H9 (cell line): Measurements from ENCODE around the gene C3orf49. TPM values are rescaled to one million over a fixed set of nuclear protein-coding genes. Genes with fewer than 3 reads are reported as not detected.

ENCODE experiments used
- DNase-seq: peaks from one replicate; pipeline ENCODE4 v3.0.0-alpha.2; 2017
- H2AFZ ChIP-seq: one replicate; pipeline ENCODE4 v1.6.1; 2013; ENCODE audit warnings: mild to moderate bottlenecking, low read length, control low read depth, moderate library complexity
- H2AK5ac ChIP-seq: 2 replicates; pipeline ENCODE4 v1.6.1; 2013; ENCODE audit warnings: low read length, control low read depth, mixed read lengths; ENCODE audit not compliant: insufficient read length
- H2BK120ac ChIP-seq: one replicate; pipeline ENCODE4 v1.6.1; 2013; ENCODE audit warnings: low read depth, mild to moderate bottlenecking, low read length, control low read depth, inconsistent platforms; ENCODE audit not compliant: poor library complexity, severe bottlenecking
- H2BK12ac ChIP-seq: 2 replicates; pipeline ENCODE4 v1.6.1; 2013; ENCODE audit warnings: low read length, control low read depth, mixed read lengths, low read depth; ENCODE audit not compliant: insufficient read length
- H2BK15ac ChIP-seq: 2 replicates; pipeline ENCODE4 v1.6.1; 2013; ENCODE audit warnings: low read depth, low read length, control low read depth
- H2BK20ac ChIP-seq: one replicate; pipeline ENCODE4 v1.6.1; 2013; ENCODE audit warnings: low read depth, mild to moderate bottlenecking, low read length, control low read depth, inconsistent platforms; ENCODE audit not compliant: poor library complexity, severe bottlenecking
- H2BK5ac ChIP-seq: 2 replicates; pipeline ENCODE4 v1.6.1; 2013; ENCODE audit warnings: low read length, control low read depth, mixed read lengths; ENCODE audit not compliant: insufficient read length
- H3K14ac ChIP-seq: 2 replicates; pipeline ENCODE4 v1.6.1; 2013; ENCODE audit warnings: low read length, control low read depth; ENCODE audit not compliant: insufficient read depth
- H3K18ac ChIP-seq: 2 replicates; pipeline ENCODE4 v1.6.1; 2013; ENCODE audit warnings: low read depth, mild to moderate bottlenecking, mixed read lengths, low read length, control low read depth; ENCODE audit not compliant: insufficient read length
- H3K23ac ChIP-seq: 2 replicates; pipeline ENCODE4 v1.6.1; 2013; ENCODE audit warnings: low read length, control low read depth, mixed read lengths, low read depth; ENCODE audit not compliant: insufficient read length
- H3K23me2 ChIP-seq: 2 replicates; pipeline ENCODE4 v1.6.1; 2013; ENCODE audit warnings: low read depth, mild to moderate bottlenecking, mixed read lengths, low read length, control low read depth; ENCODE audit not compliant: insufficient read length, poor library complexity, severe bottlenecking
- H3K27ac ChIP-seq: 2 replicates; pipeline ENCODE4 v1.5.1; 2013; ENCODE audit warnings: low read length, control low read depth, mixed read lengths, low read depth; ENCODE audit not compliant: insufficient read length
- H3K27me3 ChIP-seq: 2 replicates; pipeline ENCODE4 v1.6.1; 2013; ENCODE audit warnings: low read length, control low read depth, inconsistent platforms; ENCODE audit not compliant: insufficient read depth
- H3K4ac ChIP-seq: 2 replicates; pipeline ENCODE4 v1.6.1; 2013; ENCODE audit warnings: low read depth, mild to moderate bottlenecking, control low read depth, inconsistent platforms, low read length, moderate library complexity
- H3K4me1 ChIP-seq: 2 replicates; pipeline ENCODE4 v1.6.1; 2013; ENCODE audit warnings: low read length, control low read depth, inconsistent platforms; ENCODE audit not compliant: insufficient read depth
- H3K4me2 ChIP-seq: 2 replicates; pipeline ENCODE4 v1.6.1; 2013; ENCODE audit warnings: low read length, control low read depth, mixed read lengths; ENCODE audit not compliant: insufficient read length, insufficient read depth
- H3K56ac ChIP-seq: 2 replicates; pipeline ENCODE4 v1.6.1; 2013; ENCODE audit warnings: low read depth, mild to moderate bottlenecking, mixed read lengths, low read length, control low read depth; ENCODE audit not compliant: insufficient read length
- H3K79me1 ChIP-seq: 2 replicates; pipeline ENCODE4 v1.6.1; 2013; ENCODE audit warnings: low read depth, mild to moderate bottlenecking, moderate library complexity, low read length, control low read depth, inconsistent platforms; ENCODE audit not compliant: insufficient read depth, poor library complexity, severe bottlenecking
- H3K79me2 ChIP-seq: 2 replicates; pipeline ENCODE4 v1.6.1; 2013; ENCODE audit warnings: low read length, control low read depth, inconsistent platforms; ENCODE audit not compliant: insufficient read depth
- H3K9ac ChIP-seq: 2 replicates; pipeline ENCODE4 v1.6.1; 2013; ENCODE audit warnings: low read length, control low read depth, mixed read lengths; ENCODE audit not compliant: insufficient read length; ENCODE audit errors: extremely low read depth
- H3K9me3 ChIP-seq: one replicate; pipeline ENCODE4 v1.6.1; 2013; ENCODE audit warnings: low read depth, low read length, inconsistent platforms; ENCODE audit not compliant: control insufficient read depth
- H3T11ph ChIP-seq: one replicate; pipeline ENCODE4 v1.6.1; 2013; ENCODE audit warnings: mild to moderate bottlenecking, low read length, control low read depth, inconsistent platforms
- H4K20me1 ChIP-seq: one replicate; pipeline ENCODE4 v1.6.1; 2013; ENCODE audit not compliant: control insufficient read depth, insufficient read length, insufficient read depth
- H4K5ac ChIP-seq: 2 replicates; pipeline ENCODE4 v1.6.1; 2013; ENCODE audit warnings: low read depth, mild to moderate bottlenecking, mixed read lengths, low read length, control low read depth; ENCODE audit not compliant: insufficient read length
- H4K8ac ChIP-seq: replicated peaks from 2 replicates; pipeline ENCODE4 v1.6.1; 2013; ENCODE audit warnings: low read length, control low read depth, mixed read lengths, low read depth; ENCODE audit not compliant: insufficient read length
- H4K91ac ChIP-seq: 2 replicates; pipeline ENCODE4 v1.6.1; 2013; ENCODE audit warnings: low read depth, mild to moderate bottlenecking, moderate library complexity, mixed read lengths, low read length, control low read depth; ENCODE audit not compliant: insufficient read length
- H3K27ac Mint-ChIP-seq, 3 experiments: 2 replicates in 2 of 3; 3 replicates in 1 of 3; pipeline ENCODE4 v1.8.0; 2020 to 2021; ENCODE audit warnings: mixed read lengths in 3 of 3, mild to moderate bottlenecking in 1 of 3, moderate library complexity in 1 of 3
- H3K27me3 Mint-ChIP-seq: 2 replicates; pipeline ENCODE4 v1.8.0; 2021; ENCODE audit warnings: low read depth, mild to moderate bottlenecking, moderate library complexity, mixed read lengths
- H3K36me3 Mint-ChIP-seq, 3 experiments: 2 replicates in 2 of 3; 3 replicates in 1 of 3; pipeline ENCODE4 v1.8.0; 2020 to 2021; ENCODE audit warnings: low read depth in 3 of 3, mixed read lengths in 3 of 3; ENCODE audit not compliant: insufficient read depth in 1 of 3
- H3K4me1 Mint-ChIP-seq, 2 experiments: 2 replicates each; pipeline ENCODE4 v1.8.0; 2020; ENCODE audit warnings: mixed read lengths in 2 of 2
- H3K4me3 Mint-ChIP-seq, 2 experiments: 2 replicates in 1 of 2; 3 replicates in 1 of 2; pipeline ENCODE4 v1.8.0; 2020 to 2021; ENCODE audit warnings: mild to moderate bottlenecking in 2 of 2, mixed read lengths in 2 of 2, moderate library complexity in 1 of 2
- H3K9me3 Mint-ChIP-seq, 2 experiments: 2 replicates in 1 of 2; 3 replicates in 1 of 2; pipeline ENCODE4 v1.8.0; 2020; ENCODE audit warnings: mild to moderate bottlenecking in 2 of 2, mixed read lengths in 2 of 2, moderate library complexity in 1 of 2
- WGBS: extraction: QIAGEN DNeasy Blood & Tissue Kit; methylation state at CpG from one replicate; pipeline ENCODE4 v1.1.7; 2013; ENCODE audit warnings: missing lambda C conversion rate, low lambda C conversion rate, mixed read lengths; ENCODE audit not compliant: insufficient read length; ENCODE audit errors: extremely low coverage; 5-methylcytosine and 5-hydroxymethylcytosine counted together
- total RNA-seq: library from RNA; stranded (reverse); gene quantifications from 2 replicates; pipeline ENCODE4 v1.2.1, GENCODE V29; 2021
- TF ChIP-seq, protein P1 (sequence below): fragments of 200-600 bp; sonication (generic); conservative IDR thresholded peaks from 3 replicates; pipeline ENCODE4 v1.8.0; 2021; ENCODE audit warnings: antibody characterized with exemption, mild to moderate bottlenecking

Gene C3orf49
- total RNA-seq, 1 experiment from 2014 or later: not detected

DNA sequence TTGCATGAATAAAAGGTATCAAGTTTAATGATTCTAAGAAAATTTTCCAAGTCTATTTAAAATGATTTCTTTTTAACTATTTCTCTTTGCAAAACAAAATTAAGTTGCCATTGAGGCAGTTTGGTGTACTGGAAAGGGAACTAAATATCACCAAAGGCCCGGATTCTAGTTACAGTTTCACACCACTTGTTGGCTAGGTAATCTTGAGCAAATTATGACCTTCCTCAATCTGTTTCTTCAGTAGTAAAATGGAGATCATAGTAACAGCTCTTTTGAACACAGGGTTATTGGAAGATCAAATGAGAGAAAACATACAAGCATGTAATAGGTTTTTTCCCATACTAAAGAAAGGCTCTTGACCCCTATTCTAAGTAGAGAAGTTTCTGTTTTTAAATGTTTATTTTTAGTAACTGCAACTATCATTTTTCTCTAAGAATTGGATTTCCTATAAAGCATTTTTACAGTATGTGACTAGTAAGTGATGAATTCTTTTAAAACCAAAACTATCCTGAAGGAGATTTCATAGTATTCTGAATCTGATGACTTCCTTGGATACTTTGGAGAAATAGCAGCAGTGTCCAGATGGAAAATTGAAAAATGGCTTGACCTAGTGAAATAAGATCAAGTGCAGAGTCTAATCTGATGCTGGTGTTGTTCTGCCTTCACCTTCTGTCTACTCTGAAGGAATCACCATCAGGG is 77.4 kb downstream of the C3orf49 start:
- Histone ChIP-seq H3K79me2 (0 out of 2 replicates have a peak, but pooled peaks cover 2% of the 10 kb centered on the region), H4K20me1 (no peaks in the 10 kb centered on the region)
- H3K4me3 Mint-ChIP-seq: no peak overlapping the region

More for the DNA sequence above, 77.4 kb downstream of the C3orf49 start:
- Histone ChIP-seq H2BK20ac (no peak overlapping the region), H2AFZ (no peak overlapping the region), H2BK5ac (no peak overlapping the region), H4K5ac (no peak overlapping the region), H3K18ac (no peak overlapping the region), H3K23me2 (no peaks in the 10 kb centered on the region), H3K14ac (no peak overlapping the region), H3K27ac (no peak overlapping the region), H4K8ac (no peak overlapping the region), H3K56ac (no peak overlapping the region), H3K9me3 (no peaks in the 10 kb centered on the region), H3K4me1 (peaks cover 2% of the 10 kb centered on the region; the same call in 1 of the 2 replicates), H3K79me1 (no peaks in the 10 kb centered on the region), H2AK5ac (no peak overlapping the region), H4K91ac (no peak overlapping the region), H3K23ac (no peak overlapping the region), H2BK12ac (no peak overlapping the region), H3K9ac (no peak overlapping the region), H3K4me2 (no peak overlapping the region), H2BK15ac (no peak overlapping the region), H2BK120ac (no peak overlapping the region), H3T11ph (no peak overlapping the region), H3K27me3 (no peaks in the 10 kb centered on the region), H3K4ac (no peak overlapping the region)
- Mint-ChIP-seq H3K27me3 (no peaks in the 10 kb centered on the region), H3K27ac (no peak overlapping the region), H3K9me3 (no peaks in the 10 kb centered on the region), H3K36me3 (peaks cover 12 to 22% (median 19%) of the 10 kb centered on the region in 3 experiments), H3K4me1 (peaks cover 14 to 20% of the 10 kb centered on the region in 2 experiments)
- WGBS: no CpG with 5 or more reads among the region's 1 CpG
- no peak for DNase-seq
- TF ChIP-seq, protein P1, sequence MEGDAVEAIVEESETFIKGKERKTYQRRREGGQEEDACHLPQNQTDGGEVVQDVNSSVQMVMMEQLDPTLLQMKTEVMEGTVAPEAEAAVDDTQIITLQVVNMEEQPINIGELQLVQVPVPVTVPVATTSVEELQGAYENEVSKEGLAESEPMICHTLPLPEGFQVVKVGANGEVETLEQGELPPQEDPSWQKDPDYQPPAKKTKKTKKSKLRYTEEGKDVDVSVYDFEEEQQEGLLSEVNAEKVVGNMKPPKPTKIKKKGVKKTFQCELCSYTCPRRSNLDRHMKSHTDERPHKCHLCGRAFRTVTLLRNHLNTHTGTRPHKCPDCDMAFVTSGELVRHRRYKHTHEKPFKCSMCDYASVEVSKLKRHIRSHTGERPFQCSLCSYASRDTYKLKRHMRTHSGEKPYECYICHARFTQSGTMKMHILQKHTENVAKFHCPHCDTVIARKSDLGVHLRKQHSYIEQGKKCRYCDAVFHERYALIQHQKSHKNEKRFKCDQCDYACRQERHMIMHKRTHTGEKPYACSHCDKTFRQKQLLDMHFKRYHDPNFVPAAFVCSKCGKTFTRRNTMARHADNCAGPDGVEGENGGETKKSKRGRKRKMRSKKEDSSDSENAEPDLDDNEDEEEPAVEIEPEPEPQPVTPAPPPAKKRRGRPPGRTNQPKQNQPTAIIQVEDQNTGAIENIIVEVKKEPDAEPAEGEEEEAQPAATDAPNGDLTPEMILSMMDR: no peak

Other genes with a start within 250 kb of the C3orf49 start
- gene SNTN, start 166.6 kb upstream of the C3orf49 start, total RNA-seq: not detected in 2 replicates
- gene THOC7, start 44.5 kb downstream of the C3orf49 start, total RNA-seq: 63.3 and 71.4 TPM in 2 replicates
- gene ATXN7, start 44.6 kb downstream of the C3orf49 start, total RNA-seq: 20.1 and 21.5 TPM in 2 replicates
- gene SCAANT1, start 93.1 kb downstream of the C3orf49 start, total RNA-seq: not detected in 2 replicates
- gene PSMD6, start 204.2 kb downstream of the C3orf49 start, total RNA-seq: 112 and 113 TPM in 2 replicates